Neural cell (in vitro differentiated cells): ENCODE data around the gene SLC25A45. TPM values are rescaled to one million over a fixed set of nuclear protein-coding genes. Genes with fewer than 3 reads are reported as not detected.
A peak's percentile ranks its signal among the peaks of the same experiment; 100 is the strongest.

Experiments
- H2AFZ ChIP-seq: fragments of 200-600, 300-800 bp; sonication (generic), shearing (Covaris generic); 2 replicates; pipeline ENCODE4 v1.6.0; 2014; ENCODE audit warnings: low read depth, mild to moderate bottlenecking, antibody characterized with exemption, low read length, moderate library complexity
- H3F3A ChIP-seq: fragments of 200-600 bp; shearing (Covaris generic); 2 replicates; pipeline ENCODE4 v1.6.1; 2016; ENCODE audit warnings: mild to moderate bottlenecking, moderate library complexity, mixed read lengths, antibody characterized with exemption, low read length; ENCODE audit not compliant: insufficient read depth, poor library complexity, severe bottlenecking
- H3K27ac ChIP-seq: fragments of 200-600, 300-800 bp; sonication (generic), shearing (Covaris generic); 2 replicates; pipeline ENCODE4 v1.5.1; 2014; ENCODE audit warnings: mild to moderate bottlenecking, low read length, moderate library complexity
- H3K27me3 ChIP-seq: fragments of 300-800, 200-600 bp; sonication (generic), shearing (Covaris generic); 2 replicates; pipeline ENCODE4 v1.6.0; 2014; ENCODE audit warnings: mild to moderate bottlenecking, low read depth, low read length, moderate library complexity; ENCODE audit not compliant: insufficient read depth
- H3K36me3 ChIP-seq: fragments of 300-800, 200-600 bp; sonication (generic), shearing (Covaris generic); 2 replicates; pipeline ENCODE4 v1.5.1; 2014; ENCODE audit warnings: mild to moderate bottlenecking, antibody characterized with exemption, low read length, moderate library complexity; ENCODE audit not compliant: insufficient read depth
- H3K4me2 ChIP-seq: fragments of 300-800, 200-600 bp; sonication (generic), shearing (Covaris generic); 2 replicates; pipeline ENCODE4 v1.6.0; 2014; ENCODE audit warnings: mild to moderate bottlenecking, low read length
- H3K4me3 ChIP-seq: fragments of 300-800, 200-600 bp; sonication (generic), shearing (Covaris generic); 2 replicates; pipeline ENCODE4 v1.5.1; 2014; ENCODE audit warnings: mild to moderate bottlenecking, low read length, moderate library complexity
- H3K79me2 ChIP-seq: fragments of 200-600 bp; shearing (Covaris generic); replicated peaks from 2 replicates; pipeline ENCODE4 v1.6.0; 2014; ENCODE audit warnings: mild to moderate bottlenecking, low read length, moderate library complexity; ENCODE audit not compliant: insufficient read depth
- H3K9ac ChIP-seq: fragments of 300-800, 200-600 bp; sonication (generic), shearing (Covaris generic); 2 replicates; pipeline ENCODE4 v1.6.1; 2016; ENCODE audit warnings: mild to moderate bottlenecking, low read length, mixed read lengths
- H3K9me2 ChIP-seq: fragments of 200-600 bp; shearing (Covaris generic); 2 replicates; pipeline ENCODE4 v1.6.1; 2016; ENCODE audit warnings: mild to moderate bottlenecking, low read length, mixed read lengths; ENCODE audit not compliant: insufficient read depth
- H3K9me3 ChIP-seq: fragments of 200-600, 300-800 bp; sonication (generic), shearing (Covaris generic); 2 replicates; pipeline ENCODE4 v1.6.1; 2016; ENCODE audit warnings: mild to moderate bottlenecking, mixed run types, low read length, moderate library complexity, mixed read lengths
- H4K20me1 ChIP-seq: fragments of 200-600 bp; shearing (Covaris generic); 2 replicates; pipeline ENCODE4 v1.6.1; 2016; ENCODE audit warnings: mild to moderate bottlenecking, mixed run types; ENCODE audit not compliant: insufficient read depth
- CTCF ChIP-seq: fragments of 450-650 bp; IDR thresholded peaks from 2 replicates; pipeline ENCODE4 v1.5.1; 2014; ENCODE audit warnings: antibody characterized with exemption, mild to moderate bottlenecking, moderate library complexity; ENCODE audit not compliant: poor library complexity, severe bottlenecking
- EP300 ChIP-seq: fragments of 450-650 bp; conservative IDR thresholded peaks from 2 replicates; pipeline ENCODE4 v1.6.1; 2014; ENCODE audit warnings: antibody characterized with exemption, mild to moderate bottlenecking, moderate library complexity; ENCODE audit not compliant: poor library complexity, severe bottlenecking
- EZH2 ChIP-seq: fragments of 200-600, 300-800 bp; shearing (Covaris generic), sonication (generic); IDR thresholded peaks from 2 replicates; pipeline ENCODE4 v1.6.1; 2014; ENCODE audit warnings: antibody characterized with exemption, low read length, borderline replicate concordance, mild to moderate bottlenecking; ENCODE audit not compliant: insufficient read depth, poor library complexity, severe bottlenecking
- MXI1 ChIP-seq: fragments of 450-650 bp; conservative IDR thresholded peaks from 2 replicates; pipeline ENCODE4 v1.6.1; 2014; ENCODE audit warnings: antibody characterized with exemption, mild to moderate bottlenecking; ENCODE audit not compliant: poor library complexity, severe bottlenecking
- POLR2AphosphoS5 ChIP-seq: IDR thresholded peaks from 2 replicates; pipeline ENCODE4 v1.6.1; 2012
- RAD21 ChIP-seq: fragments of 450-650 bp; conservative IDR thresholded peaks from 2 replicates; pipeline ENCODE4 v1.6.1; 2014; ENCODE audit warnings: antibody characterized with exemption, mild to moderate bottlenecking, moderate library complexity
- REST ChIP-seq: IDR thresholded peaks from 2 replicates; pipeline ENCODE4 v1.6.1; 2012; ENCODE audit warnings: borderline replicate concordance
- SMC3 ChIP-seq: fragments of 450-650 bp; conservative IDR thresholded peaks from 2 replicates; pipeline ENCODE4 v1.6.1; 2014; ENCODE audit warnings: antibody characterized with exemption, mild to moderate bottlenecking, moderate library complexity; ENCODE audit not compliant: poor library complexity
- TAF1 ChIP-seq: IDR thresholded peaks from 2 replicates; pipeline ENCODE4 v1.6.1; 2012; ENCODE audit warnings: low read depth
- polyA plus RNA-seq: library from polyadenylated mRNA; depleted of rRNA; stranded (reverse); fragments of >200 nt; gene quantifications from 2 replicates; pipeline ENCODE4 v1.2.3, GENCODE V29; 2014

SLC25A45 gene
- polyA plus RNA-seq, 1 donor from 2014 or later, result not detected

GRCh38 chr11:65427691-65428577 is 45.5 kb upstream of the SLC25A45 start:
- H3K9me2 ChIP-seq, result no peaks in the 10 kb centered on the region
- no peak overlapping the region for H3K4me3 ChIP-seq
- no peaks in the 10 kb centered on the region for H3K36me3 ChIP-seq
- H3K4me2 ChIP-seq, result no peak overlapping the region
- H3F3A ChIP-seq, result no peaks in the 10 kb centered on the region
- TF ChIP-seq RAD21 (no peak), POLR2AphosphoS5 (no peak), SMC3 (no peak), EZH2 (no peak), TAF1 (no peak), MXI1 (no peak)
- no peaks in the 10 kb centered on the region for H3K27me3 ChIP-seq
- H3K79me2 ChIP-seq, result peaks cover 48% of the 10 kb centered on the region
- no peaks in the 10 kb centered on the region for H4K20me1 ChIP-seq
- no peak overlapping the region for H3K27ac ChIP-seq
- H3K9ac ChIP-seq, result no peak overlapping the region
- H3K9me3 ChIP-seq, result no peaks in the 10 kb centered on the region
- H2AFZ ChIP-seq, result no peak overlapping the region

GRCh38 chr11:65426839-65427690 is 44.6 kb upstream of the SLC25A45 start:
- Histone ChIP-seq H4K20me1 (no peaks in the 10 kb centered on the region), H3F3A (no peaks in the 10 kb centered on the region), H3K27ac (no peak overlapping the region), H3K36me3 (no peaks in the 10 kb centered on the region), H3K79me2 (peaks cover 56% of the 10 kb centered on the region), H3K4me2 (no peak overlapping the region), H2AFZ (no peak overlapping the region), H3K4me3 (no peak overlapping the region), H3K9me2 (no peaks in the 10 kb centered on the region), H3K27me3 (no peaks in the 10 kb centered on the region), H3K9ac (no peak overlapping the region), H3K9me3 (no peaks in the 10 kb centered on the region)
- TF ChIP-seq EP300, result no peak
- TF ChIP-seq RAD21, result no peak
- TF ChIP-seq TAF1, result no peak

GRCh38 chr11:65425971-65426838 is 43.8 kb upstream of the SLC25A45 start:
- no peak overlapping the region for H3K27ac ChIP-seq
- H3K9ac ChIP-seq, result no peak overlapping the region
- no peaks in the 10 kb centered on the region for H4K20me1 ChIP-seq
- H3K4me2 ChIP-seq, result no peak overlapping the region
- H3K9me3 ChIP-seq, result no peaks in the 10 kb centered on the region
- TF ChIP-seq TAF1 (no peak), RAD21 (no peak), POLR2AphosphoS5 (no peak), REST (no peak), CTCF (no peak), EZH2 (no peak), MXI1 (no peak), SMC3 (no peak), EP300 (no peak)
- no peak overlapping the region for H2AFZ ChIP-seq
- no peaks in the 10 kb centered on the region for H3K27me3 ChIP-seq
- H3K9me2 ChIP-seq, result no peaks in the 10 kb centered on the region
- no peaks in the 10 kb centered on the region for H3K36me3 ChIP-seq
- peak overlapping the region; percentile 18 for H3K4me3 ChIP-seq
- H3F3A ChIP-seq, result no peaks in the 10 kb centered on the region
- H3K79me2 ChIP-seq, result peaks cover 65% of the 10 kb centered on the region
